Coronary artery (tissue), 2 donors: ENCODE measurements around the gene OCA2.

Source experiments
- DNase-seq: peaks from one replicate; pipeline ENCODE4 v3.0.0-alpha.2; 2017; ENCODE audit warnings: low spot score
- H3K27ac ChIP-seq, 2 donors: fragments of 200-600 bp; sonication (generic); one replicate each; pipeline ENCODE4 v1.5.1; 2016 to 2019
- H3K4me3 ChIP-seq: fragments of 200-600 bp; sonication (generic); 2 replicates; pipeline ENCODE4 v1.5.1; 2016; ENCODE audit warnings: mild to moderate bottlenecking, moderate library complexity
- TF ChIP-seq, protein P1 (sequence below): fragments of 200-600 bp; sonication (generic); IDR thresholded peaks from one replicate; pipeline ENCODE4 v1.5.1; 2019; ENCODE audit warnings: antibody characterized with exemption

Gene OCA2

DNA sequence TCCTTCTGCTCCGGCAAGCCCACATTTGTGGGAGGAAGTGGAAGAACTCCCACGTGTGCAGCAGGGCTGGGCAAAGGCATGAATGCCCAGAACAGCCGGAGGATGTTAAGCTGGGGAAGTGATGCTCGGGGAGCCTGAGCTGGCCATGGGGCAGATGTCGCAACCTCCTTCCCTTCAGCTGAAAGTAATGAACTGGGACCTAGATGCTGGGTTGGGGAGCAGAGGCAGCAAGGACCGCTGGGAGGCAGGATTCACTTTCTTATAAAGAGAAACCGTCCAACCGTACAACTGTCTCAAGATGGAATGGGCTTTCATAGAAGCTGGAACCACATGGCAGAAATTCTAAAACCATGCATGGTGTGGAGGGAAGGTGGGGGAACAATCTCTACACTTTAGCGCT lies 290.9 kb downstream of the OCA2 start:
- Histone ChIP-seq H3K4me3 (no peak overlapping the region), H3K27ac (no peak overlapping the region)
- DNase-seq = no peak
- TF ChIP-seq, protein P1, sequence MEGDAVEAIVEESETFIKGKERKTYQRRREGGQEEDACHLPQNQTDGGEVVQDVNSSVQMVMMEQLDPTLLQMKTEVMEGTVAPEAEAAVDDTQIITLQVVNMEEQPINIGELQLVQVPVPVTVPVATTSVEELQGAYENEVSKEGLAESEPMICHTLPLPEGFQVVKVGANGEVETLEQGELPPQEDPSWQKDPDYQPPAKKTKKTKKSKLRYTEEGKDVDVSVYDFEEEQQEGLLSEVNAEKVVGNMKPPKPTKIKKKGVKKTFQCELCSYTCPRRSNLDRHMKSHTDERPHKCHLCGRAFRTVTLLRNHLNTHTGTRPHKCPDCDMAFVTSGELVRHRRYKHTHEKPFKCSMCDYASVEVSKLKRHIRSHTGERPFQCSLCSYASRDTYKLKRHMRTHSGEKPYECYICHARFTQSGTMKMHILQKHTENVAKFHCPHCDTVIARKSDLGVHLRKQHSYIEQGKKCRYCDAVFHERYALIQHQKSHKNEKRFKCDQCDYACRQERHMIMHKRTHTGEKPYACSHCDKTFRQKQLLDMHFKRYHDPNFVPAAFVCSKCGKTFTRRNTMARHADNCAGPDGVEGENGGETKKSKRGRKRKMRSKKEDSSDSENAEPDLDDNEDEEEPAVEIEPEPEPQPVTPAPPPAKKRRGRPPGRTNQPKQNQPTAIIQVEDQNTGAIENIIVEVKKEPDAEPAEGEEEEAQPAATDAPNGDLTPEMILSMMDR = no peak

DNA sequence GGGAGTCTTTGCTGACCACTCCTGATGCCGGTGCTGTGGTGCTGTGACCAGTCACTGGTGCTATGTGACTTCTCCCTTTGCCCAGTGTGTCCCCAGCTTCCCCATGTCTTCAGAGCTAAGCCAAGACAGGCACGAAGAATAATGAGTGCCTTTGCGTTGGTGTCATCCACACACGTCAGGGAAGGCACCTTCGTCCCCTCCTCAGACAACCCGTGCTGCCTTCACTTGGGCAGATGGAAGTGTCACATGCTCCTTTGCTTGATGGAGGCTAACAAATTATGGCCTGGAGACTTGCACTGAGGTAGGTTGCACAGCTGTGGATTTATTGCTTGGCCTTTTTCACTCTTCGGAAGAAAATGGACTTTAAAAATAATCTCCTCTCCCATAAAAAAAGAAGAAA lies 291.8 kb downstream of the OCA2 start:
- no peak overlapping the region for H3K4me3 ChIP-seq
- H3K27ac ChIP-seq = no peak overlapping the region
- DNase-seq = no peak
- TF ChIP-seq, protein P1 = no peak

DNA sequence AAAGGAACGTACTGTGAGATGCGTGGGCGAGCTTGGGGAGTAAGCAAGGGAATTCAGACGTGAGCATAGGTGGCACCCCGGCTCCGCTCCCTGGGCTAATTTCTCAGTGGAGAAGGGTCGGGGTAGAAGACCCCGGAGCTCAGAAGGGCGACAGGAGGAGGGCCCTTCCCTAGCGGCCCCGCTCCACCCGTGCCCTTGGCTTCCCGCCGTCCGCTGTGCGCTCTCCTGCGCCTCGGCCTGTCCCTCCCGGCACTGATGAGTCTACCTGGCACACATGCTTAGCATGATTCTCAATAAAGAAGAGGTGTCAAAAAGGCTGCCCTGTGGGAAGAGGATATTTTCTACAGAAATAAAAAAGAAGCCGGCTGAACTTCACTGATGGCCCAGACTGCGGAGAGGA lies 292.7 kb downstream of the OCA2 start:
- Histone ChIP-seq H3K27ac (no peak overlapping the region), H3K4me3 (no peak overlapping the region)
- DNase-seq = no peak
- TF ChIP-seq, protein P1 = no peak

DNA sequence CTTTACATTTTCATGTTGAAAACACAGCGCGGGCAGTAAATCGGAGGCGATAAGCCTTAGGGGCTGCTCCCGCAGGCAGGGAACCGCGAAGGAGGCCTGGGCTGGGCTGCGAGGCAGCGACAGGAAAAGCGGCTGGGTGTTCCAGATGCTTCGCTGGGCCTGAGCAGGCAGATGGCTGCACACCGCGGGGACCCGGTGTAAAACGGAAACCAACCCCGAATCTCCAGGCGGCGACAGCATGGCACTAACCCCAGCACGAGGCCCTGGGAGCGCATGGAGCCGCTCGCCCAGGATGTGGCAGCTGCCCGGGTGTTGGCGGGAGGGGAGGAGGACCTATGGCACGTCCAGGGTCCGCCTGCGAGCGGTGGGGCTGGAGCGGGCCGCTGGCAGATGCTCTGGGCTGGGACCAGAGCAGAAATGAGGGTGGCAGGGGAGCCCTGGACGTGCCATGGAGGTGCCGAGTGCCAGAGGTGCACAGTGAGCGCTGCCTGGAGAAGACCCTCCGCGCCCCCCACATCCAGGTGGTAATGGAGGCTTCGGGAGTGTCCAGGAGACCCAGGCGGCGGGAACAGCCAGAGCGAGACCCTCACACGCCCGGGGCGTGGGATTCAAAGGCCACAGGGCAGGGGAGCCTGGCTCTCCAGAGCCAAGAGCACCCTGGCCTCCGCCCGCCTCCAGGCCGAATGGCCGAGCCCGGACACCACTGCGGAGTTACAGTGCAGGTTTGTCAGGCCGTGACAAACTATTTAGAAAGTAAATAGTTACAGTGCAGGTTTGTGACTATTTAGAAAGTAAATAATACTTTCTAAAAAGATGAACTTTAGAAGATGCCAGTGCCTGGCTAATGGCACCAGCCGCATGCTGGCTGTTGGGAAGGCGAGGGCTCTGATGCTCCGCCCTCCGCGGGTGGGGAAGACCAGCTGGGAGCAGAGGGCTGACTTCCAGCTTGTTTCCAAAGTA lies 293.6 kb downstream of the OCA2 start:
- TF ChIP-seq, protein P1 = no peak
- H3K4me3 ChIP-seq = no peak overlapping the region
- DNase-seq = no peak
- H3K27ac ChIP-seq = no peak overlapping the region

DNA sequence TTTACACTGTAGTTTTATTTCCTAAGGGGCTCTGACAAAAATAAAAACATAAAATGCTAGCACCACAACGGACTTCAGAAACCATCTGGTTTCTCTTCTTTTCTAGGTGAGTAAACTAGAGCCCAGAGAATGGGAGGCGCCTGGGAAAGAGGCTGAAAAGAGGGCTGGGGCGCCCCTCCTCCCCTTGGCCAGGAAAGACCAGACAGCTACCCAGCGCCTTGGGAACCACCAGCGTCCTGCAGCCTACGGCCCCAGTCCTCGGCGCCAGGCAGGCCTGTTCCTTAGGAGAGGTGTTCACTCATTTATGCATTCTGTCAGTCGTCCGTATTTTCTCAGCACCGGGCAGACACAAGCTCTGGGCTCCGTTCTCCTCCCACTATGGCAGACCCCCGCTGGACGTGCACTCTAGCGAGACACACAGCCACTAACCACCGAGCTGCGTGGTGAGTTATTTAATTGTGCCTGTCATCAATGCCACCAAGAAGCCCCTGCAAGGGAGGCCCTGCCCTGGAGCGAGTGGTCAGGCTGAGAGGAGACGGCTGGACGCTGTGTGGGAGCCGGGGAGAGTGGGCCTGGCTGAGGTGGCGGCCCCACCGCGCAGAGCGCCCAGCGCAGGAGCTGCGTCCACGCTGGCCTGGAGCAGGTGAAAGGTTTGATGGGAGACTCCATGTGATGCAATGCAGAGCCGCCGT lies 294.4 kb downstream of the OCA2 start:
- TF ChIP-seq, protein P1 = no peak
- no peak overlapping the region for H3K4me3 ChIP-seq
- DNase-seq = no peak
- H3K27ac ChIP-seq = no peak overlapping the region

DNA sequence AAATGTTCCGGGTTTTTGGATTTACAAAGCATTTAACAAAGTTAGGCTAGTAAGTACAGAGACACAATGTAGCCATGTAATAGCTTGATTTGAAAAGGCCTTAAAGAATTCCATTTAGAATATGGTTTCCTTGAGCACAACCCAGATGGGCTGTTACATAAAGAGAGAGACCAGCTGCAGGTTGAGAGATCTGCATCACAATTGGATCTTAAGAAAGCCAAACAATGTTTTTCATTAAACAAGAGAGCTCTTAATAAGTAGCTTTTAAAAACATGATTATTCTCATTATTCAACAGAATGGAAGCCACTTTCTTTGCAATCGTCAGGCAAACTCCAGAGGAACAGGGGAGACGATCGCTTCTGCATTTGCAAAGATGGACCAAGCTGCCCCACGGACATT lies 300.3 kb downstream of the OCA2 start:
- TF ChIP-seq, protein P1 = no peak
- no peak overlapping the region for H3K27ac ChIP-seq
- H3K4me3 ChIP-seq = no peak overlapping the region
- DNase-seq = no peak
